Immature natural killer cell (primary cell): ENCODE data around the gene LPAR3. TPM values are rescaled to one million over a fixed set of nuclear protein-coding genes. Genes with fewer than 3 reads are reported as not detected.

Source experiments
- DNase-seq, 3 donors: peaks; one replicate each; pipeline ENCODE4 v3.0.0; 2022; ENCODE audit warnings: mixed read lengths in 1 of 3
- H3K27ac Mint-ChIP-seq, 6 donors: one replicate each; pipeline ENCODE4 v1.8.0; 2020; ENCODE audit warnings: mixed read lengths in 6 of 6, mild to moderate bottlenecking in 5 of 6, inconsistent platforms in 4 of 6, moderate library complexity in 3 of 6
- H3K27me3 Mint-ChIP-seq, 3 donors: one replicate each; pipeline ENCODE4 v1.8.0; 2020 to 2021; ENCODE audit warnings: low read depth in 3 of 3, mild to moderate bottlenecking in 3 of 3, mixed read lengths in 3 of 3, moderate library complexity in 3 of 3, inconsistent platforms in 1 of 3
- H3K36me3 Mint-ChIP-seq, 3 donors: one replicate each; pipeline ENCODE4 v1.8.0; 2020; ENCODE audit warnings: mixed read lengths in 3 of 3, inconsistent platforms in 2 of 3, mild to moderate bottlenecking in 2 of 3
- H3K4me1 Mint-ChIP-seq, 2 donors: one replicate each; pipeline ENCODE4 v1.8.0; 2020; ENCODE audit warnings: inconsistent platforms in 2 of 2, mild to moderate bottlenecking in 2 of 2, mixed read lengths in 2 of 2, moderate library complexity in 1 of 2
- H3K4me3 Mint-ChIP-seq, 5 donors: one replicate each; pipeline ENCODE4 v1.8.0; 2020; ENCODE audit warnings: mild to moderate bottlenecking in 5 of 5, mixed read lengths in 5 of 5, inconsistent platforms in 3 of 5, moderate library complexity in 3 of 5
- H3K9me3 Mint-ChIP-seq, 6 donors: one replicate each; pipeline ENCODE4 v1.8.0; 2020; ENCODE audit warnings: mild to moderate bottlenecking in 6 of 6, mixed read lengths in 6 of 6, inconsistent platforms in 4 of 6, moderate library complexity in 3 of 6
- polyA plus RNA-seq, 3 donors: library from polyadenylated mRNA; unstranded; fragments of 300-500 nt; fragmentation: Illumina TruSeq; gene quantifications; one replicate each; pipeline ENCODE4 v1.2.3, GENCODE V29; 2021

Gene LPAR3, protein sequence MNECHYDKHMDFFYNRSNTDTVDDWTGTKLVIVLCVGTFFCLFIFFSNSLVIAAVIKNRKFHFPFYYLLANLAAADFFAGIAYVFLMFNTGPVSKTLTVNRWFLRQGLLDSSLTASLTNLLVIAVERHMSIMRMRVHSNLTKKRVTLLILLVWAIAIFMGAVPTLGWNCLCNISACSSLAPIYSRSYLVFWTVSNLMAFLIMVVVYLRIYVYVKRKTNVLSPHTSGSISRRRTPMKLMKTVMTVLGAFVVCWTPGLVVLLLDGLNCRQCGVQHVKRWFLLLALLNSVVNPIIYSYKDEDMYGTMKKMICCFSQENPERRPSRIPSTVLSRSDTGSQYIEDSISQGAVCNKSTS
- polyA plus RNA-seq = under 1 TPM in 1 of 3 donors, not detected in 2; 0.30 TPM

DNA sequence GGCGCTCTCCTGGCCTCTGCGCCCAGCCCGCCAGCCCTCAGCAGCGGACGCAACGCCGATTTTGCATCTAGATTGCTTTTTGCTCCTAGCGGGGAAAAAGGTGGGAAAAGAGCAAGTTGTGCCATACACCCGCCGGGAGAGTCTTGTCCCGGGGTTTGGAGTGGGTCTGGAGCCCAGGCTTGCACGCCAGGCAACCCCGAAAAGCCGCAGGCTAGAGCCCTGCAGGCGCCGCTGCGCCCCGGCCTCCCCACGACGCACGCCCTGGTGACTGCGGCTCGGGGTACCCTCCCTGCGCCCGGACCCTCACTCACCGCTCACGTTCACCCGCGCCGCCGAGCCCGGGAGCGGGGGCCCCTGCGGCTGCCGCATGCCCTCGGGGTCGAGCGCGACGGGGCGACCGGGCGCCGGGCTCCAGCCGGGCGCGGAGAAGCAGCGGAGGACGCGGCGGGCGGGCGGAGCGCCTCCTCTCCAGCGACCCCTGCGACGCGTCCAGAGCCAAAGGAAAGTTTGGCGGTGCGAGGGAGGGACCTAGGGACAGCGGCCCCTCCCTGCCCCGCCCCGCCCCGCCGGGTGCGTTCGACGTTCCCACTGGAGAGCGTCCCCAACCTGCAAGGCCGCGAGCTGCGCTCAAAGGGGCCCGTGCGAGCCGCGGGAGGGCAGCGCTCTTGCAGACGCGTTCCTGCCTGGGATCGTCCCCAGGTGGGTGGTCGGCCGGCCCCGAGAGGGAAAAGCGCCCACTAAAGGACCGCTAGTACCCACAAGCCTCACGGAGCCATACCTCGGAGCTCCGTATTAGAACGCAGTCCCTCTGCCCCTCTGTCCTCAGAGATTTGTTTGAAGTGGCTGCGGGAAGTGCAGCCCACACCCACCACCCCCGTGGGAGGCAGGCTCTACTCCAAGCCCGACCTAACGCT lies at the start of gene LPAR3:
TSS of gene LPAR3 (minus strand) at position 502 of the 914 bp plus-strand sequence. CDS start 27,086 bp downstream, outside the sequence.
- Mint-ChIP-seq H3K27ac (no peak within 1 kb of the TSS), H3K4me1 (peaks cover 8% of the 10 kb centered on the region in 2 donors)

DNA sequence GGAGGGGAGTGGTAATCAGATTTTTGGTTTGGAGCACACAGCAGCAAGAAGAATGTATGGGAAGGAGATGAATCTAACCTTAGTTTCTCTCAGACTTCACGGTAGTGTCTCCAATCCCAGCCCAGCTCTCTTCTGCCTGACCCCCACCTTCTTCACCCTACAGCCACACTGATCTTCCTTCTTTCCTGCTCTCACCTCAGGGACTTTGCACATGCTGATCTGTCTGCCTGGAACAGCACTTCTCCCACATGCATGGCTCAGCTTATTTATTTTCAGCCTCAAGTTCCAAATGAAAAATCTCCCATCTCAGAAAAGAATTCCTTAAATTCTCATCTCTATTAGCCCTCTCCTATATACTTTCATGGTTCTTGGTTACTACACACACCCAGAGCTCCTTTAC lies 48.8 kb upstream of the LPAR3 start:
- H3K9me3 Mint-ChIP-seq = no peaks in the 10 kb centered on the region
- peaks cover 10 to 19% of the 10 kb centered on the region in 2 donors for H3K4me1 Mint-ChIP-seq
- H3K27me3 Mint-ChIP-seq = peaks cover 0 to 5% (median 0%) of the 10 kb centered on the region in 3 donors
- H3K27ac Mint-ChIP-seq = no peak overlapping the region
- no peak for DNase-seq
- no peaks in the 10 kb centered on the region for H3K36me3 Mint-ChIP-seq
- H3K4me3 Mint-ChIP-seq = no peak overlapping the region

More for the DNA sequence above, at the start of gene LPAR3:
- Mint-ChIP-seq H3K36me3 (no peaks in the 10 kb centered on the region), H3K4me3 (peak within 1 kb of the TSS; percentile 34 to 67 (median 55)), H3K9me3 (peaks cover 0 to 1% (median 0%) of the 10 kb centered on the region in 6 donors), H3K27me3 (peaks cover 6 to 16% (median 15%) of the 10 kb centered on the region in 3 donors)
- DNase-seq = no peak

DNA sequence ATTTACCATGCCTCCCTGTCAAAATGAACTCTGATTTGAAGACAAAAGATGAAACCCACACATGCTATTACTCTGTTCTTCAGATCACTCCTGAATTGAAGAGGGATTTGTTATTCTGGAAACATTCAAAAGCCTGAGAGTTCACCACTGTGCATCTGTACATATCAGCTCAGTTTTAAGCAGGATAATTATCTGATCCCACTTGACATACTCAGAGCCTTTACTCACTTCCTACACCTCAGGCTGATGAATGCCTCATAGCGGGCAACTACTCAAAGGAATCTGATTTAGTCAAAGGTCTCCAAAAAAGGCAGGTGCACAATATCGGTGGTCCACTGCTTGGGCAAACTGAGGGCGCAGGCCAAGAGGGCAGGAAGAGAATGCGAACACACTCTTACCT lies 47.5 kb upstream of the LPAR3 start:
- no peak for DNase-seq
- Mint-ChIP-seq H3K36me3 (no peaks in the 10 kb centered on the region), H3K27ac (no peak overlapping the region), H3K4me3 (no peak overlapping the region), H3K4me1 (peaks cover 7 to 11% of the 10 kb centered on the region in 2 donors), H3K9me3 (no peaks in the 10 kb centered on the region), H3K27me3 (no peaks in the 10 kb centered on the region)

DNA sequence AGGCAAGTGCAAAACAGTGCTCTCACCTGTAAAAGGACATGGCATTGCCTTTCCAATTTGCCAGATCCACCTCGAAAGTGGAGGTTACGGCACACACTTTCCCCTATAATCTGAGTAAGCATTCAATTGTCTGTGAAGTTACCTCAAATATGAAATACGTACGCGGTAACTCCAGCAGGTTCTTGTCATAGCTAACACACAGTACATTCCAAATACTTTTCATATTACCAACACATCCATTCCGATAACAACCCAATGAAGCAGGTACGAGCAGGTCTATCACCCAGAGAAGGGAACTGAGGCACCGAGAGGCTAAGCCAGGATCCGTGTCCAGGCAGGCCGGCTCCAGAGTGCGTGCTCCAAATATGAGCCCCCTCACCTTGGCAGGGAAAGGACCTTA lies 46.8 kb upstream of the LPAR3 start:
- Mint-ChIP-seq H3K27ac (no peak overlapping the region), H3K27me3 (no peaks in the 10 kb centered on the region)

DNA sequence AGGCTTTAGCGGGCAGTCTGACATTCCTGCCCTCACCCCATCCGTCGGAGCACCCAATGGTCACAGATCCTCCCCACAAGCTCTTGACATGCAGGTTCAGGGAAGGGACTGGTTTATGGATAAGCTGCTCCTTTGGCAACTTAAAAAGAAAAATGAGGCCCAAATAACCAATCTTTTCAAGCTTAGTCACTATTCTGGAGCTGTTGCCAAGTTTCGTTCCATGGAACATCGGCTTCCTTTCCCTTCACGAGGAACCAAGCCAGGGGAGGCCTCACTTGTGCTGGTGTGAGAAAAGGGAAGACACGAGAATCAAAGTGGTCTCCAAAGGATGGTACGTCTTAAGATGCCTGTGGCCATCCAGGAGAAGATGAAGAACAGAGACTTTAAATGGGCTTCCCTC lies 46.1 kb upstream of the LPAR3 start:
- no peak for DNase-seq
- Mint-ChIP-seq H3K36me3 (no peaks in the 10 kb centered on the region), H3K9me3 (no peaks in the 10 kb centered on the region), H3K27me3 (no peaks in the 10 kb centered on the region), H3K4me3 (no peak overlapping the region), H3K27ac (no peak overlapping the region), H3K4me1 (no peaks in the 10 kb centered on the region)

More for the DNA sequence above, 46.8 kb upstream of the LPAR3 start:
- Mint-ChIP-seq H3K36me3 (no peaks in the 10 kb centered on the region), H3K4me3 (no peak overlapping the region), H3K9me3 (no peaks in the 10 kb centered on the region), H3K4me1 (peaks cover 3 to 4% of the 10 kb centered on the region in 2 donors)
- DNase-seq = no peak

DNA sequence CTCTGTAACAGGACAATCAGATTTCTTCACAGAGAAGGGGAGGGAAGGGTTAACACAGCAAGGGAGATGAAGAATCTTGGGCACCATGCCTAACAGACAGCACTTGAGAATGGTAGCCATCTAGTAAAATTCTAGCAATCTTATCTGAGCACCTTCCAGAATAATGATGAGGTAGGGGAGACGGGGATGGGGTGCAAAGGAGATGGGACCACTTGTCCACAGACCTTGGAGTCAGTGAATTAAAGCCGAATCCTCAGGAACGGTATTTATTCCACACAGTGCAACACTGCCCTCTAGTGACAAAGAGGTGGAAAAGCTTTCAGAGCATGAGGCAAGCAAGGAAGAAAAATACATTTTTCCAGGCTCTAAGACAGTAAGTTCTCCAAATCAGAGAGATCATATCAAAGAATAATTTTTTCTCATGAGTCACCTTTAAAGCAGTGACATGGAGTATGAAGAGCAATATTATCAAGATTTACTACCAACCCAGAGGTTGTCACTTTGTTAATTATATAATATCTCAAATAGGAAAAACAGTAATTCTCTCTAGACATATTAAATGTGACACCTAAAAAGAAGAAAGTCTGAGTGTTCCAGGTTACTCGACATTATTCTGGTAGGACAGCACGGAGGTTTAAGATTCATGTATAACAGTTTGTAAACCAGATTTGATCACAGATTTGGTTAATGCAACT lies 43.3 kb upstream of the LPAR3 start:
- Mint-ChIP-seq H3K27ac (no peak overlapping the region), H3K4me1 (no peaks in the 10 kb centered on the region), H3K27me3 (peaks cover 0 to 2% (median 0%) of the 10 kb centered on the region in 3 donors), H3K36me3 (peaks cover 0 to 2% (median 0%) of the 10 kb centered on the region in 3 donors), H3K9me3 (no peaks in the 10 kb centered on the region), H3K4me3 (no peak overlapping the region)
- DNase-seq = peak; percentile 50 to 56 (median 55)

DNA sequence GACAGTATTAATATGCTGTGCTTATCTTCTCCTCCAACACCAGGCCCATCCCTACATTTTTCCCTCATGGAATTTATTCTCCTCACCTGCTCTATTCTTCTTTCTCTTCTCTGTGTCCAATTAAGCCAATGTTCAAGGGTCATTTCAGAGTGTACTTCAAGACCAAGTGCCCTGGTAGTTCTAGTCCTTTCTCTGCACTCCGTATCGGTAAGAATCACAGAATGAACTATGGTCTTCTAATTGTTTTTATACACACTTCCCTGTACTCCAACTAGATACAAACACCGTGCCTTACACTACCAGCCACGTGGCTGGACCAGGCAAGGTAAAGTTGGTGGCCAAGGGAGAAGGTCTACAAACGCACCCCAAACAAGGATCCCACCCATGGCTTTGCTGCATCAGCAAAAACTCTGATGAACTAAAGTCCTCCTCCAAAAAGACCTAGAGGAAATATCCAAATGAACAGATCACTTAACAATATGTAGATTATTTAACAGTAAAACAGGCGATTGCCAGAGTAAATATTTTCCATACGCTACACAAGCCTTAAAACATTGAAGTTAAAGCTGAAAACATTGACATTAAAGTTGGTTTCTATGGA lies 40.1 kb upstream of the LPAR3 start:
- H3K27ac Mint-ChIP-seq = no peak overlapping the region
- H3K4me3 Mint-ChIP-seq = no peak overlapping the region
- H3K36me3 Mint-ChIP-seq = peaks cover 0 to 2% (median 2%) of the 10 kb centered on the region in 3 donors
- H3K4me1 Mint-ChIP-seq = no peaks in the 10 kb centered on the region
- H3K27me3 Mint-ChIP-seq = peaks cover 0 to 2% (median 2%) of the 10 kb centered on the region in 3 donors
- H3K9me3 Mint-ChIP-seq = no peaks in the 10 kb centered on the region
- DNase-seq = no peak

DNA sequence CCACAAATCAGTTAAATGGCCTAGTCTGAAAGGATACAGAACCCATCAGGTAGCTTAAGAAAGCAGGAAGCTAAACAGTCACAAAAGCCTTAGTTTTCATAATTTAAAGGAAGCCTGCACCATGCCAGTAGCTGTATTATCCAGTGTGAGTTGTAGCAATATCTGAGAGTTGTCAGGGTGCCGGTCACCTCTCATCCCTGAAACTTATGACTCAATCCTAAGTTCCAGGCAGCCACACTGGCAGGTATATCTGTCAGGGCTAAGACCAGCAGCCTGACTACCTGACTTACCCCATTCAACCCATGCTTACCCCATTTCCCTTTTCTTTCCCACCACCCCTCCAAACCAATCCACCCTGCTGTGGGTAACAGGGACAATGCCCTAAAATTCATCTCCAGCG lies 37.8 kb upstream of the LPAR3 start:
- no peak overlapping the region for H3K27ac Mint-ChIP-seq
- H3K9me3 Mint-ChIP-seq = no peaks in the 10 kb centered on the region
- peaks cover 0 to 6% (median 2%) of the 10 kb centered on the region in 3 donors for H3K36me3 Mint-ChIP-seq
- no peaks in the 10 kb centered on the region for H3K4me1 Mint-ChIP-seq
- no peak for DNase-seq
- H3K4me3 Mint-ChIP-seq = no peak overlapping the region
- H3K27me3 Mint-ChIP-seq = peaks cover 2% of the 10 kb centered on the region in 3 donors

DNA sequence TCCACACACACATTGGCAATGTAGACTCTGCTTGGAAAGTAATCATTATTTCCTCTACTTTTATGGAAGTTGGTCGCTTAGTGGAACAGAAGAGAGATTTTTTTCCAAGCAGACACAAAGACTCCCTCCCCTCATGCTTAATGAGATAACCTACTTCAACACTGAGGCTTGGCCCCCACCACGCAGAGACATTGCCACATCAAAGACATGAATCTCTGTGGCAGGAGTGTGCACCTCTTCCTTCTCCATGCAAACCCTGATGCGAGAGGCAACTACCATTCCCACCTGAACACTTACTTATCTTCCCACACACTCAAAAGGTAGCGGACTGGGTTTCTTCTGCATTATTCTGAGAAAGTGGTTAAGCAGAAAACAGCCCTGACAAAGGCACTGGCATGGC lies 37.3 kb upstream of the LPAR3 start:
- Mint-ChIP-seq H3K27ac (no peak overlapping the region), H3K4me3 (no peak overlapping the region), H3K4me1 (no peaks in the 10 kb centered on the region), H3K9me3 (no peaks in the 10 kb centered on the region), H3K27me3 (peaks cover 2% of the 10 kb centered on the region in 3 donors), H3K36me3 (peaks cover 0 to 6% (median 2%) of the 10 kb centered on the region in 3 donors)
- DNase-seq = no peak

DNA sequence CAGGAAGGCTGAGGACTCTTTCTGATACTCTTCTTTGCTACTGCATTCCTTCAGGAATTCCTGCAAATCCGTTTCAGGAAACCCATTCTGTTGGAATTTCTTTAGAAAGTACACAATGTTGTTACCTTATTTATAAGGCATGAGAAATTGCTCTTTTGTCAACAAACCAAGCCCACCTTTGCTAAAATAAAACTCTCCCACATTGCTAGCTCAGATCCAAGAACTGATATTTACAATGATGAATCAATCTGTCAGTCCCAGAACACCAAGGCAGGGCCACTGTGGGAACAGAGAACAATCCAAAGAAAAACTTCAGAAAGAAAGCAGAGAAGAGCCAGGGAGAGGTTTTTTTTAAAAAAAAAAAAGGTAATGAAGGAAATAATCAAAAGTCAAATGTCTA lies 36.6 kb upstream of the LPAR3 start:
- no peaks in the 10 kb centered on the region for H3K4me1 Mint-ChIP-seq
- peaks cover 2% of the 10 kb centered on the region in 3 donors for H3K27me3 Mint-ChIP-seq
- H3K36me3 Mint-ChIP-seq = peaks cover 0 to 6% (median 2%) of the 10 kb centered on the region in 3 donors
- H3K4me3 Mint-ChIP-seq = no peak overlapping the region
- no peak overlapping the region for H3K27ac Mint-ChIP-seq
- H3K9me3 Mint-ChIP-seq = no peaks in the 10 kb centered on the region
- no peak for DNase-seq

DNA sequence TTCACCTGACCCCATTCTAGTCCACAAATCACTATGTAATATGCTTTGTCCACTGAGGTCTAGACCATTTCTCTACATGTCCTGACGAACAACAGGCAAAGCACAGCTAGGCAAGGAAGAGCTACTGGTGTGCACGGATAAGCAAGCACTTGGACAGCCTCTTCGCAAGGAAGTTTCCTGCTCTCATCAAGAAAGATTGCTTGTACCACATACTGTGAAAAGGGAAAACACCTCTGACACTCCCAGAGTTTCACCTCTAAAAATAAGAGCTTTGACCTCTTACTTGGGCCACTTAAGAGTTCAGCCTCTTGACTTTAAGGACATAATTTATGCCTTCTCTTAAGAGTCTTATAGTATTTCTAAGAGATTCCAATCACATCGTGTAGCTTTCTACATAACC lies 36.0 kb upstream of the LPAR3 start:
- peaks cover 2% of the 10 kb centered on the region in 3 donors for H3K27me3 Mint-ChIP-seq
- peaks cover 0 to 6% (median 2%) of the 10 kb centered on the region in 3 donors for H3K36me3 Mint-ChIP-seq
- H3K4me1 Mint-ChIP-seq = no peaks in the 10 kb centered on the region
- no peak overlapping the region for H3K27ac Mint-ChIP-seq
- no peak overlapping the region for H3K4me3 Mint-ChIP-seq
- no peak for DNase-seq
- no peaks in the 10 kb centered on the region for H3K9me3 Mint-ChIP-seq

DNA sequence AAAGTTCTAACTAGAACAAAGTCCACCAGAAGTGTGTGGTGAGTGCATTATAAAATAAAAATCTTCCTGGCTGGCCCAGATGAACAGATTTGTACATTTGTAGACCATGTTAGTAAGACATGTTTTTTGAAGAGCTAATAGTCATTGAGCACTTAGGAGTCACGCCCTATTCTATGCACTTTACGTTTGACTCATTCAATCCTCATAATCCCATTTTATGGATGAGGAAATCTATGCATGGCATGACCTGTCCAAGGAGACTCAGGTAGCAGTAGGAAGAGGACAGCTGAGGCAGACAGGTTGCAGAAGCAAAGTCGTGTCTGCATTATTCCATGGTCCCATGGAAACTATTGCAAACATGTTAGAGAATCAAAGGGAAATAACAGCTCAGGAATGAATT lies 30.3 kb upstream of the LPAR3 start:
- H3K9me3 Mint-ChIP-seq = no peaks in the 10 kb centered on the region
- H3K36me3 Mint-ChIP-seq = peaks cover 0 to 6% (median 0%) of the 10 kb centered on the region in 3 donors
- H3K4me3 Mint-ChIP-seq = no peak overlapping the region
- no peak for DNase-seq
- H3K27ac Mint-ChIP-seq = no peak overlapping the region
- H3K27me3 Mint-ChIP-seq = peaks cover 0 to 9% (median 1%) of the 10 kb centered on the region in 3 donors
- no peaks in the 10 kb centered on the region for H3K4me1 Mint-ChIP-seq

DNA sequence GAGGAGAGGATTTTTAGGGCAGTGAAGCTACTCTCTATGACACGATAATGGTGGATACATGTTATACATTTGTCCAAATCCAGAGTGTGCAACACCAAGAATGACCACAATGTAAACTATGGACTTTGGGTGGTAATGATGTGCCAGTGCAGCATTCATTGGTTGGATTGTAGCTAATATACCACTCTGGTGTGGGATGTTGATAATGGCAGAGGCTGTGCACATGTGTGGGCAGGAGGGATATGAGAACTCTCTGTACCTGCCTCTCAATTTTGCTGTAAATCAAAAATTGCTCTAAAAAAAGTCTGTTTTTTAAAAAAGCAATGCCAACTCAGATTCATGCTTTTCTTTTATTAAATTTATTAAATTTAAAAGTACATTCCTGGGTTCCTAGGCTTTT lies 27.2 kb upstream of the LPAR3 start:
- Mint-ChIP-seq H3K27ac (no peak overlapping the region), H3K27me3 (peaks cover 0 to 10% (median 1%) of the 10 kb centered on the region in 3 donors), H3K9me3 (no peaks in the 10 kb centered on the region), H3K36me3 (no peaks in the 10 kb centered on the region), H3K4me3 (no peak overlapping the region), H3K4me1 (no peaks in the 10 kb centered on the region)
- DNase-seq = no peak
